Liver (tissue), 9 donors: ENCODE measurements around the gene ZIC3. TPM values are rescaled to one million over a fixed set of nuclear protein-coding genes. Genes with fewer than 3 reads are reported as not detected.
A peak's percentile ranks its signal among the peaks of the same experiment; 100 is the strongest.

Experiments used
- DNase-seq: peaks from one replicate; pipeline ENCODE4 v3.0.0-alpha.2; 2017; ENCODE audit warnings: low spot score
- H3K27ac ChIP-seq, 2 donors: one replicate each; pipeline ENCODE4 v1.7.0; 2013; ENCODE audit warnings: inconsistent platforms in 2 of 2, low read length in 2 of 2, control low read depth in 1 of 2, low read depth in 1 of 2, mild to moderate bottlenecking in 1 of 2
- H3K27me3 ChIP-seq, 4 donors: one replicate each; pipeline versions ENCODE4 v1.6.1 to v1.7.0; 2013; ENCODE audit warnings: low read length in 3 of 4, inconsistent platforms in 1 of 4, mild to moderate bottlenecking in 1 of 4, moderate library complexity in 1 of 4; ENCODE audit not compliant: control insufficient read depth in 4 of 4, insufficient read depth in 4 of 4
- H3K36me3 ChIP-seq, 4 donors: one replicate each; pipeline versions ENCODE4 v1.6.1 to v1.7.0; 2013; ENCODE audit warnings: low read length in 3 of 4, mild to moderate bottlenecking in 3 of 4, low read depth in 1 of 4, moderate library complexity in 1 of 4; ENCODE audit not compliant: control insufficient read depth in 4 of 4, insufficient read depth in 3 of 4
- H3K4me1 ChIP-seq, 4 donors: one replicate each; pipeline versions ENCODE4 v1.6.1 to v1.7.0; 2013; ENCODE audit warnings: low read length in 3 of 4, mild to moderate bottlenecking in 3 of 4, moderate library complexity in 1 of 4; ENCODE audit not compliant: control insufficient read depth in 4 of 4, insufficient read depth in 4 of 4
- H3K4me3 ChIP-seq, 3 donors: one replicate each; pipeline versions ENCODE4 v1.6.1 to v1.7.0; 2013; ENCODE audit warnings: low read length in 3 of 3, control low read depth in 1 of 3, low read depth in 1 of 3, mild to moderate bottlenecking in 1 of 3
- H3K9ac ChIP-seq, 2 donors: one replicate each; pipeline ENCODE4 v1.7.0; 2013; ENCODE audit warnings: low read length in 2 of 2, mild to moderate bottlenecking in 2 of 2, moderate library complexity in 2 of 2, control low read depth in 1 of 2, low read depth in 1 of 2
- H3K9me3 ChIP-seq, 4 donors: one replicate each; pipeline versions ENCODE4 v1.6.1 to v1.7.0; 2013; ENCODE audit warnings: low read length in 3 of 4; ENCODE audit not compliant: control insufficient read depth in 4 of 4
- ATF3 ChIP-seq: IDR thresholded peaks from 2 replicates; pipeline ENCODE4 v1.6.1; 2016; ENCODE audit warnings: antibody characterized with exemption
- EGR1 ChIP-seq, 2 donors: IDR thresholded peaks; 2 replicates each; pipeline ENCODE4 v1.6.1; 2016 to 2018; ENCODE audit warnings: antibody characterized with exemption in 2 of 2, low read depth in 2 of 2
- FOXA1 ChIP-seq: IDR thresholded peaks from 2 replicates; pipeline ENCODE4 v1.6.1; 2016; ENCODE audit warnings: antibody characterized with exemption
- FOXA2 ChIP-seq: IDR thresholded peaks from 2 replicates; pipeline ENCODE4 v1.6.1; 2016; ENCODE audit warnings: antibody characterized with exemption
- GABPA ChIP-seq, 2 donors: IDR thresholded peaks in 1 of 2; conservative IDR thresholded peaks in 1 of 2; 2 replicates each; pipeline ENCODE4 v1.6.1; 2016; ENCODE audit warnings: antibody characterized with exemption in 2 of 2, mild to moderate bottlenecking in 1 of 2, moderate library complexity in 1 of 2
- HNF4A ChIP-seq, 2 donors: conservative IDR thresholded peaks; 2 replicates each; pipeline ENCODE4 v1.6.1; 2016; ENCODE audit warnings: antibody characterized with exemption in 2 of 2, mild to moderate bottlenecking in 2 of 2
- HNF4G ChIP-seq: IDR thresholded peaks from 2 replicates; pipeline ENCODE4 v1.6.1; 2016; ENCODE audit warnings: antibody characterized with exemption
- JUND ChIP-seq, 2 donors: IDR thresholded peaks; 2 replicates each; pipeline ENCODE4 v1.6.1; 2016; ENCODE audit warnings: antibody characterized with exemption in 2 of 2
- NR2F2 ChIP-seq: IDR thresholded peaks from 2 replicates; pipeline ENCODE4 v1.6.1; 2016; ENCODE audit warnings: antibody characterized with exemption
- RAD21 ChIP-seq, 2 donors: IDR thresholded peaks; 2 replicates each; pipeline ENCODE4 v1.6.1; 2016; ENCODE audit warnings: antibody characterized with exemption in 2 of 2, mild to moderate bottlenecking in 2 of 2
- REST ChIP-seq: IDR thresholded peaks from 2 replicates; pipeline ENCODE4 v1.6.1; 2016; ENCODE audit warnings: antibody characterized with exemption, mild to moderate bottlenecking
- RXRA ChIP-seq, 2 donors: IDR thresholded peaks; 2 replicates each; pipeline ENCODE4 v1.6.1; 2017 to 2018; ENCODE audit warnings: antibody characterized with exemption in 2 of 2, mild to moderate bottlenecking in 1 of 2
- SP1 ChIP-seq: IDR thresholded peaks from 2 replicates; pipeline ENCODE4 v1.6.1; 2018; ENCODE audit warnings: antibody characterized with exemption, mild to moderate bottlenecking
- TAF1 ChIP-seq: conservative IDR thresholded peaks from 2 replicates; pipeline ENCODE4 v1.6.1; 2016; ENCODE audit warnings: antibody characterized with exemption, mild to moderate bottlenecking
- YY1 ChIP-seq: IDR thresholded peaks from 2 replicates; pipeline ENCODE4 v1.6.1; 2016; ENCODE audit warnings: antibody characterized with exemption, mild to moderate bottlenecking
- ZBTB33 ChIP-seq: IDR thresholded peaks from 2 replicates; pipeline ENCODE4 v1.6.1; 2016; ENCODE audit warnings: antibody characterized with exemption
- WGBS: extraction: QIAGEN DNeasy Blood & Tissue Kit; methylation state at CpG from one replicate; pipeline ENCODE4 v1.1.7; 2013; 5-methylcytosine and 5-hydroxymethylcytosine counted together
- polyA plus RNA-seq, 2 donors: library from polyadenylated mRNA; stranded (reverse) in 1 of 2; unstranded in 1 of 2; fragments of 200-250 nt in 1 of 2; fragments of >200 nt in 1 of 2; fragmentation: Nextera tagmentation in 1 of 2; extraction: Ambion mirVana in 1 of 2; gene quantifications; one replicate each; pipeline versions ENCODE4 v1.2.1 to v1.2.3, GENCODE V29; 2013 to 2015
- total RNA-seq, 2 donors: library from RNA; depleted of rRNA; stranded (reverse); fragments of >200 nt; gene quantifications; one replicate each; pipeline ENCODE4 v1.2.3, GENCODE V29; 2014
- TF ChIP-seq, protein P1 (sequence below): fragments of 150-350 bp; IDR thresholded peaks from 2 replicates; pipeline ENCODE4 v1.5.1; 2017; ENCODE audit warnings: improper control_type of control experiment, low read depth, low read length; ENCODE audit not compliant: missing input control
- TF ChIP-seq, protein P2 (sequence below): IDR thresholded peaks from 2 replicates; pipeline ENCODE4 v1.6.1; 2016; ENCODE audit warnings: antibody characterized with exemption
- donor health status: healthy.
- donor health status: healthy.
- donor health status: healthy.
- donor health status: healthy.
- donor health status: healthy.

Gene ZIC3
- total and polyA plus RNA-seq, 4 donors, result not detected

GRCh38 chrX:137565318-137565904 is 516 bp upstream of the ZIC3 start (continued):
- TF ChIP-seq, protein P1, sequence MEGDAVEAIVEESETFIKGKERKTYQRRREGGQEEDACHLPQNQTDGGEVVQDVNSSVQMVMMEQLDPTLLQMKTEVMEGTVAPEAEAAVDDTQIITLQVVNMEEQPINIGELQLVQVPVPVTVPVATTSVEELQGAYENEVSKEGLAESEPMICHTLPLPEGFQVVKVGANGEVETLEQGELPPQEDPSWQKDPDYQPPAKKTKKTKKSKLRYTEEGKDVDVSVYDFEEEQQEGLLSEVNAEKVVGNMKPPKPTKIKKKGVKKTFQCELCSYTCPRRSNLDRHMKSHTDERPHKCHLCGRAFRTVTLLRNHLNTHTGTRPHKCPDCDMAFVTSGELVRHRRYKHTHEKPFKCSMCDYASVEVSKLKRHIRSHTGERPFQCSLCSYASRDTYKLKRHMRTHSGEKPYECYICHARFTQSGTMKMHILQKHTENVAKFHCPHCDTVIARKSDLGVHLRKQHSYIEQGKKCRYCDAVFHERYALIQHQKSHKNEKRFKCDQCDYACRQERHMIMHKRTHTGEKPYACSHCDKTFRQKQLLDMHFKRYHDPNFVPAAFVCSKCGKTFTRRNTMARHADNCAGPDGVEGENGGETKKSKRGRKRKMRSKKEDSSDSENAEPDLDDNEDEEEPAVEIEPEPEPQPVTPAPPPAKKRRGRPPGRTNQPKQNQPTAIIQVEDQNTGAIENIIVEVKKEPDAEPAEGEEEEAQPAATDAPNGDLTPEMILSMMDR, result no peak
- no peak for TF ChIP-seq RAD21 (IDR thresholded peaks at IDR 0.05)

DNA sequence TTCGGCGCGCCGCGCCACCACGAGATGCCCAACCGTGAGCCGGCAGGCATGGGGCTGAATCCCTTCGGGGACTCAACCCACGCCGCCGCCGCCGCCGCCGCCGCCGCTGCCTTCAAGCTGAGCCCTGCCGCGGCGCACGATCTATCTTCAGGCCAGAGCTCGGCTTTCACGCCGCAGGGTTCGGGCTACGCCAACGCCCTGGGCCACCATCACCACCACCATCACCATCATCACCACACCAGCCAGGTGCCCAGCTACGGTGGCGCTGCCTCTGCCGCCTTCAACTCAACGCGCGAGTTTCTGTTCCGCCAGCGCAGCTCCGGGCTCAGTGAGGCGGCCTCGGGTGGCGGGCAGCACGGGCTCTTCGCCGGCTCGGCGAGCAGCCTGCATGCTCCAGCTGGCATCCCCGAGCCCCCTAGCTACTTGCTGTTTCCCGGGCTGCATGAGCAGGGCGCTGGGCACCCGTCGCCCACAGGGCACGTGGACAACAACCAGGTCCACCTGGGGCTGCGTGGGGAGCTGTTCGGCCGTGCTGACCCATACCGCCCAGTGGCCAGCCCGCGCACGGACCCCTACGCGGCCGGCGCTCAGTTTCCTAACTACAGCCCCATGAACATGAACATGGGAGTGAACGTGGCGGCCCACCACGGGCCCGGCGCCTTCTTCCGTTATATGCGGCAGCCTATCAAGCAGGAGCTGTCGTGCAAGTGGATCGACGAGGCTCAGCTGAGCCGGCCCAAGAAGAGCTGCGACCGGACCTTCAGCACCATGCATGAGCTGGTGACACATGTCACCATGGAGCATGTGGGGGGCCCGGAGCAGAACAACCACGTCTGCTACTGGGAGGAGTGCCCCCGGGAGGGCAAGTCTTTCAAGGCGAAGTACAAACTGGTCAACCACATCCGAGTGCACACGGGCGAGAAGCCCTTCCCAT is 1.1 kb downstream of the ZIC3 start:
- Histone ChIP-seq H3K9me3 (no peaks in the 10 kb centered on the region), H3K27ac (no peak overlapping the region), H3K4me3 (peak overlapping the region in 1 of 3 donors; percentile 58), H3K27me3 (peaks cover 0 to 19% (median 2%) of the 10 kb centered on the region in 4 donors), H3K36me3 (no peaks in the 10 kb centered on the region), H3K9ac (no peak overlapping the region), H3K4me1 (peaks cover 0 to 21% (median 8%) of the 10 kb centered on the region in 4 donors)
- no peak for DNase-seq
- TF ChIP-seq HNF4G (no peak), YY1 (no peak), ZBTB33 (no peak), RXRA (IDR thresholded peaks at IDR 0.05) (no peak), EGR1 (IDR thresholded peaks at IDR 0.05; ENCODE audit: low read depth in 2 of 2) (no peak), FOXA2 (no peak), NR2F2 (no peak), RAD21 (IDR thresholded peaks at IDR 0.05) (no peak), JUND (IDR thresholded peaks at IDR 0.05) (no peak), REST (no peak), TAF1 (no peak), ATF3 (no peak), GABPA (IDR thresholded peaks at IDR 0.05 in 1 of 2, conservative IDR thresholded peaks at IDR 0.05 in 1 of 2) (no peak), FOXA1 (no peak), SP1 (no peak), HNF4A (conservative IDR thresholded peaks at IDR 0.05) (no peak)
- TF ChIP-seq, protein P1, result no peak
- TF ChIP-seq, protein P2, sequence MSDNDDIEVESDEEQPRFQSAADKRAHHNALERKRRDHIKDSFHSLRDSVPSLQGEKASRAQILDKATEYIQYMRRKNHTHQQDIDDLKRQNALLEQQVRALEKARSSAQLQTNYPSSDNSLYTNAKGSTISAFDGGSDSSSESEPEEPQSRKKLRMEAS, result no peak
- WGBS, result 7% methylated on average over 82 of the region's 82 CpGs
